Spleen (tissue), 11 donors: ENCODE measurements around the gene SYNJ1. TPM values are rescaled to one million over a fixed set of nuclear protein-coding genes. Genes with fewer than 3 reads are reported as not detected.

ENCODE experiments used
- DNase-seq: peaks from one replicate; pipeline ENCODE4 v3.0.0-alpha.2; 2020
- H3K27ac ChIP-seq, 8 donors: fragments of 200-600 bp; sonication (generic) in 7 of 8; 1 replicate in 4 of 8; 2 replicates in 4 of 8; pipeline versions ENCODE4 v1.5.0 to v1.8.0; 2016 to 2021; ENCODE audit warnings: inconsistent platforms in 4 of 8, mild to moderate bottlenecking in 4 of 8, moderate library complexity in 1 of 8
- H3K27me3 ChIP-seq, 7 donors: fragments of 200-600 bp; sonication (generic) in 6 of 7; replicated peaks in 1 of 7; 1 replicate in 4 of 7; 2 replicates in 3 of 7; pipeline versions ENCODE4 v1.5.0 to v1.8.0; 2016 to 2021; ENCODE audit warnings: inconsistent platforms in 3 of 7, mild to moderate bottlenecking in 1 of 7
- H3K36me3 ChIP-seq, 6 donors: fragments of 200-600 bp; sonication (generic) in 5 of 6; 1 replicate in 4 of 6; 2 replicates in 2 of 6; pipeline versions ENCODE4 v1.5.0 to v1.8.0; 2016 to 2021; ENCODE audit warnings: inconsistent platforms in 2 of 6
- H3K4me1 ChIP-seq, 6 donors: fragments of 200-600 bp; sonication (generic) in 5 of 6; 1 replicate in 3 of 6; 2 replicates in 3 of 6; pipeline versions ENCODE4 v1.5.0 to v1.8.0; 2016 to 2021; ENCODE audit warnings: inconsistent platforms in 3 of 6
- H3K4me3 ChIP-seq, 8 donors: fragments of 200-600 bp; sonication (generic) in 7 of 8; 1 replicate in 4 of 8; 2 replicates in 4 of 8; pipeline versions ENCODE4 v1.5.0 to v1.8.0; 2016 to 2021; ENCODE audit warnings: inconsistent platforms in 4 of 8, mild to moderate bottlenecking in 4 of 8, moderate library complexity in 2 of 8
- H3K9me3 ChIP-seq, 8 donors: fragments of 200-600 bp; sonication (generic) in 7 of 8; 1 replicate in 4 of 8; 2 replicates in 4 of 8; pipeline versions ENCODE4 v1.5.0 to v1.8.0; 2016 to 2021; ENCODE audit warnings: inconsistent platforms in 4 of 8
- CTCF ChIP-seq, 11 experiments: fragments of 200-600 bp in 7 of 11; fragments of 450-650 bp in 4 of 11; sonication (generic) in 4 of 11; IDR thresholded peaks in 8 of 11; conservative IDR thresholded peaks in 3 of 11; 1 replicate in 7 of 11; 2 replicates in 4 of 11; pipeline versions ENCODE4 v1.4.0 to v1.8.0; 2016 to 2021; ENCODE audit warnings: antibody characterized with exemption in 11 of 11, inconsistent platforms in 4 of 11, mild to moderate bottlenecking in 1 of 11
- POLR2A ChIP-seq, 3 donors: fragments of 450-650 bp; IDR thresholded peaks; one replicate each; pipeline ENCODE4 v1.5.1; 2017; ENCODE audit warnings: antibody characterized with exemption in 3 of 3, mild to moderate bottlenecking in 1 of 3
- POLR2AphosphoS5 ChIP-seq, 3 donors: sonication (generic); formaldehyde crosslinking; IDR thresholded peaks; one replicate each; pipeline ENCODE4 v1.5.1; 2017; ENCODE audit warnings: antibody characterized with exemption in 3 of 3
- WGBS, 5 donors: extraction: QIAGEN DNeasy Blood & Tissue Kit in 3 of 5; methylation state at CpG; one replicate each; pipeline versions ENCODE4 v1.1.5 to v1.1.7; 2013 to 2018; 5-methylcytosine and 5-hydroxymethylcytosine counted together
- intact Hi-C: fragments of 100-400 bp; cut with DNase I; formaldehyde crosslinking; loops from one replicate; pipeline ENCODE4 v1.15.0; 2023; ENCODE audit warnings: low total_unique reads
- polyA plus RNA-seq, 3 donors: library from polyadenylated mRNA; stranded (reverse); fragments of 200-250 nt; gene quantifications; one replicate each; pipeline ENCODE4 v1.2.1, GENCODE V29; 2013
- total RNA-seq, 7 donors: library from RNA; depleted of rRNA in 3 of 7; stranded (reverse); fragments of >200 nt in 3 of 7; fragmentation: NEBNext Ultra II Directional in 4 of 7; extraction: Animal tissue kit (Norgen Biotek cat#: 25700) in 4 of 7; gene quantifications; one replicate each; pipeline versions ENCODE4 v1.1.0 to v1.2.1, GENCODE V29; 2016 to 2021
- donor health status: healthy with polysubstance abuse.
- donor health status: DM: no; HTN: no; CAD: no; lungs with moderate emphysema.
- donor health status: DM: no; HTN: no; CAD: no.
- donor health status: Bipolar disorder and iron deficiency.
- donor health status: healthy.
- donor health status: DM: no; HTN: no; CAD: no.
- donor health status: DM: yes; HTN: yes; CAD: no.

SYNJ1 gene
- total and polyA plus RNA-seq, 10 donors, result 3.3 to 30.3 (median 18.7) TPM

DNA sequence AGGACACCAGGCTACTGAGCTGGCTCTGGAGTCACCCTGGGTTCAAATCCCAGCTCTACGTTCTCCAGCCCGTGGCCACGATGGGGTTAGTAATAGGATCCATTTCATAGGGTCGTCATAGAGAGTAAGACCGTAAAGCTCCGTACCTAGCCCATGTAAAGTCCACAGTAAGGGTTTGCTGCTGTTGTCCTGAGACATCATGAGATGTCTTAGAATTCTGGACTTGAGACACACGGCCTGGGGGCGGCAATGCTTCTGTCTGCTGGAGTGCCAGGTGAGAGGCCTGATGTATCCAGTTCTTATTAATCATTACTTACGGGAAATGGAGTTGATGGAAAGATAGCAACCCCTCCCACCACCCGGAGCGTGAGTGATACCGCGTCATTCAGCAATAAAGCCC is 146.1 kb downstream of the SYNJ1 start:
- no peak overlapping the region for H3K4me3 ChIP-seq
- H3K4me1 ChIP-seq, result no peaks in the 10 kb centered on the region
- H3K27me3 ChIP-seq, result no peaks in the 10 kb centered on the region
- no peaks in the 10 kb centered on the region for H3K36me3 ChIP-seq
- no peak overlapping the region for H3K27ac ChIP-seq
- H3K9me3 ChIP-seq, result no peaks in the 10 kb centered on the region
- TF ChIP-seq POLR2A (IDR thresholded peaks at IDR 0.05) (no peak), CTCF (IDR thresholded peaks at IDR 0.05 in 8 of 11, conservative IDR thresholded peaks at IDR 0.05 in 3 of 11) (no peak), POLR2AphosphoS5 (IDR thresholded peaks at IDR 0.05) (no peak)
- intact Hi-C loops, result no loop called here
- no peak for DNase-seq
- 90 to 95% (median 94%) methylated on average over 13 of the region's 13 CpGs for WGBS, 5 donors

GRCh38 chr21:32580949-32581348 is 146.9 kb downstream of the SYNJ1 start:
- Histone ChIP-seq H3K9me3 (no peaks in the 10 kb centered on the region), H3K4me3 (no peak overlapping the region), H3K27me3 (no peaks in the 10 kb centered on the region), H3K36me3 (no peaks in the 10 kb centered on the region), H3K4me1 (no peaks in the 10 kb centered on the region), H3K27ac (no peak overlapping the region)
- DNase-seq, result no peak
- intact Hi-C loops, result no loop called here
- TF ChIP-seq POLR2AphosphoS5 (IDR thresholded peaks at IDR 0.05) (no peak), POLR2A (IDR thresholded peaks at IDR 0.05) (no peak), CTCF (IDR thresholded peaks at IDR 0.05 in 8 of 11, conservative IDR thresholded peaks at IDR 0.05 in 3 of 11) (no peak)
- 85 to 97% (median 90%) methylated on average over 13 of the region's 13 CpGs for WGBS, 5 donors

Other genes starting within 250 kb of the SYNJ1 start
- gene TCP10L, start 142.5 kb downstream of the SYNJ1 start, total RNA-seq, result 1 to 10 TPM in 2 of 7 donors, under 1 TPM in 3, not detected in 2; 0.42 to 1.6 (median 0.70) TPM
- gene TCP10L, start 142.5 kb downstream of the SYNJ1 start, polyA plus RNA-seq, result 1 to 10 TPM in 1 of 3 donors, under 1 TPM in 2; 0.49 to 1.1 (median 0.58) TPM
- gene CFAP298, start 115.6 kb downstream of the SYNJ1 start, total RNA-seq, result 10 to 100 TPM; 22.4 to 30.4 (median 27.0) TPM
- 10 to 100 TPM; 28.7 to 34.6 (median 32.3) TPM for gene CFAP298, start 115.6 kb downstream of the SYNJ1 start, polyA plus RNA-seq
- 10 to 100 TPM; 37.7 to 80.0 (median 43.5) TPM for gene PAXBP1, start 43.7 kb upstream of the SYNJ1 start, total RNA-seq
- gene PAXBP1, start 43.7 kb upstream of the SYNJ1 start, polyA plus RNA-seq, result 10 to 100 TPM; 18.9 to 26.4 (median 20.6) TPM